Psoas muscle (tissue), 8 donors: ENCODE measurements around the gene OCEL1. TPM values are rescaled to one million over a fixed set of nuclear protein-coding genes. Genes with fewer than 3 reads are reported as not detected.

ENCODE experiments used
- ATAC-seq, 4 donors: fragments of 200-7000 bp; cut with Tn5 transposase; one replicate each; pipeline ENCODE4 v1.9.1; 2020; ENCODE audit warnings: moderate library complexity in 3 of 4, mild to moderate bottlenecking in 2 of 4
- DNase-seq, 2 donors: peaks; one replicate each; pipeline ENCODE4 v3.0.0-alpha.2; 2020
- H3K27ac ChIP-seq: fragments of 200-600 bp; one replicate; pipeline ENCODE4 v1.8.0; 2022
- H3K27me3 ChIP-seq, 3 donors: fragments of 200-600 bp in 1 of 3; one replicate each; pipeline versions ENCODE4 v1.6.1 to v1.8.0; 2013 to 2022; ENCODE audit warnings: low read length in 2 of 3, mild to moderate bottlenecking in 2 of 3, moderate library complexity in 1 of 3; ENCODE audit not compliant: insufficient read depth in 3 of 3
- H3K36me3 ChIP-seq, 2 donors: fragments of 200-600 bp in 1 of 2; one replicate each; pipeline versions ENCODE4 v1.6.1 to v1.8.0; 2013 to 2022; ENCODE audit warnings: low read depth in 1 of 2, mild to moderate bottlenecking in 1 of 2, moderate library complexity in 1 of 2; ENCODE audit not compliant: insufficient read depth in 1 of 2
- H3K4me1 ChIP-seq: fragments of 200-600 bp; one replicate; pipeline ENCODE4 v1.8.0; 2022
- H3K4me3 ChIP-seq: fragments of 200-600 bp; one replicate; pipeline ENCODE4 v1.8.0; 2022; ENCODE audit warnings: mild to moderate bottlenecking
- H3K9me3 ChIP-seq: fragments of 200-600 bp; one replicate; pipeline ENCODE4 v1.8.0; 2022
- WGBS, 3 donors: extraction: QIAGEN DNeasy Blood & Tissue Kit; methylation state at CpG; one replicate each; pipeline versions ENCODE4 v1.1.6 to v1.1.7; 2013; 5-methylcytosine and 5-hydroxymethylcytosine counted together
- intact Hi-C, 2 donors: fragments of 100-400 bp; cut with DNase I; formaldehyde crosslinking; loops; one replicate each; pipeline versions ENCODE4 v1.11.0 to v1.14.2; 2022
- polyA plus RNA-seq, 3 donors: library from polyadenylated mRNA; stranded (reverse); fragments of 200-250 nt; gene quantifications; one replicate each; pipeline ENCODE4 v1.2.3, GENCODE V29; 2013
- total RNA-seq, 4 donors: library from RNA; stranded (reverse); fragmentation: NEBNext Ultra II Directional in 2 of 4; extraction: Animal tissue kit (Norgen Biotek cat#: 25700) in 2 of 4; gene quantifications; one replicate each; pipeline versions ENCODE4 v1.2.1 to v1.2.4, GENCODE V29; 2021 to 2023
- TF ChIP-seq, protein P1 (sequence below): fragments of 200-600 bp; IDR thresholded peaks from one replicate; pipeline ENCODE4 v1.8.0; 2022; ENCODE audit warnings: antibody characterized with exemption
- donor health status: healthy with polysubstance abuse.
- donor health status: DM: no; HTN: no; CAD: no; lungs with moderate emphysema.
- donor health status: Bipolar disorder and iron deficiency.
- donor health status: healthy.
- donor health status: DM: yes; HTN: yes; CAD: no.
- donor health status: DM: no; HTN: no; CAD: no.
- donor health status: DM: no; HTN: no; CAD: no.
- donor health status: DM: yes; HTN: yes; CAD: no.

Gene OCEL1
- total and polyA plus RNA-seq, 7 donors: 15.6 to 37.1 (median 19.6) TPM

DNA sequence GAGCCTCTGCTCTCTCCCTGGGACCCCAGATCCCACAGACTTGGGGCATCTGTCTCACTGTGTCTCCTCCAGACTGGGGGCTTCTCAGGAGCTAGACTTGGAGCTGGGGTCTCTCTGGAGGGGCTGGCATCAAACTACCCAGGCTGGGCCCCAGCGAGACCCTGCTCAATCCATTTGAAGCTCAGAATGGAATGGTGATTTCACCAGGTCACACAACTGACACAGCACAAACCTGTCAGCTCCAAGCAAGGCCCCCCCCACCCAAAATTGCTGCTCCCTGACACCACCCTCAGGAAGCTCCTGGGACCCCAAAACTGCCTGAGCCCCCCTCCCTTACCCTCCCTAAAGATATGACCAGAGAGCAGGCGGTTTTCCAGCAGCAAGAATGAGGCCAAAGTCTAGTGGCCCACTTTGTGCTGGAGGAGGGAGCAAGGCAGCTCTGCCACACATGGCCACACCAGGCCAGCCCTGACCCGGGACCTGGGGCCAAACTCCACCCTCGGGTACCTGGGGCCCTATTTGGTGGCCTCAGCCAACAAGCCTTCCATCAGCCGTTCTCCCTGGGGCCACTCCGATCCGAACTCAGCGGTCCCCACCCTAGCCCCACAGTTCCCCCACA is 17.3 kb downstream of the OCEL1 start:
- DNase-seq: no peak
- ATAC-seq: no peak
- Histone ChIP-seq H3K4me1 (peaks cover 35% of the 10 kb centered on the region), H3K27ac (peak overlapping the region; percentile 84), H3K9me3 (no peaks in the 10 kb centered on the region), H3K27me3 (no peaks in the 10 kb centered on the region), H3K36me3 (peaks cover under 1 to 18% of the 10 kb centered on the region in 2 donors), H3K4me3 (peak overlapping the region; percentile 85)
- intact Hi-C loops: no loop called here
- 19 to 39% (median 28%) methylated on average over 8 of the region's 8 CpGs for WGBS, 3 donors
- TF ChIP-seq, protein P1, sequence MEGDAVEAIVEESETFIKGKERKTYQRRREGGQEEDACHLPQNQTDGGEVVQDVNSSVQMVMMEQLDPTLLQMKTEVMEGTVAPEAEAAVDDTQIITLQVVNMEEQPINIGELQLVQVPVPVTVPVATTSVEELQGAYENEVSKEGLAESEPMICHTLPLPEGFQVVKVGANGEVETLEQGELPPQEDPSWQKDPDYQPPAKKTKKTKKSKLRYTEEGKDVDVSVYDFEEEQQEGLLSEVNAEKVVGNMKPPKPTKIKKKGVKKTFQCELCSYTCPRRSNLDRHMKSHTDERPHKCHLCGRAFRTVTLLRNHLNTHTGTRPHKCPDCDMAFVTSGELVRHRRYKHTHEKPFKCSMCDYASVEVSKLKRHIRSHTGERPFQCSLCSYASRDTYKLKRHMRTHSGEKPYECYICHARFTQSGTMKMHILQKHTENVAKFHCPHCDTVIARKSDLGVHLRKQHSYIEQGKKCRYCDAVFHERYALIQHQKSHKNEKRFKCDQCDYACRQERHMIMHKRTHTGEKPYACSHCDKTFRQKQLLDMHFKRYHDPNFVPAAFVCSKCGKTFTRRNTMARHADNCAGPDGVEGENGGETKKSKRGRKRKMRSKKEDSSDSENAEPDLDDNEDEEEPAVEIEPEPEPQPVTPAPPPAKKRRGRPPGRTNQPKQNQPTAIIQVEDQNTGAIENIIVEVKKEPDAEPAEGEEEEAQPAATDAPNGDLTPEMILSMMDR: no peak

DNA sequence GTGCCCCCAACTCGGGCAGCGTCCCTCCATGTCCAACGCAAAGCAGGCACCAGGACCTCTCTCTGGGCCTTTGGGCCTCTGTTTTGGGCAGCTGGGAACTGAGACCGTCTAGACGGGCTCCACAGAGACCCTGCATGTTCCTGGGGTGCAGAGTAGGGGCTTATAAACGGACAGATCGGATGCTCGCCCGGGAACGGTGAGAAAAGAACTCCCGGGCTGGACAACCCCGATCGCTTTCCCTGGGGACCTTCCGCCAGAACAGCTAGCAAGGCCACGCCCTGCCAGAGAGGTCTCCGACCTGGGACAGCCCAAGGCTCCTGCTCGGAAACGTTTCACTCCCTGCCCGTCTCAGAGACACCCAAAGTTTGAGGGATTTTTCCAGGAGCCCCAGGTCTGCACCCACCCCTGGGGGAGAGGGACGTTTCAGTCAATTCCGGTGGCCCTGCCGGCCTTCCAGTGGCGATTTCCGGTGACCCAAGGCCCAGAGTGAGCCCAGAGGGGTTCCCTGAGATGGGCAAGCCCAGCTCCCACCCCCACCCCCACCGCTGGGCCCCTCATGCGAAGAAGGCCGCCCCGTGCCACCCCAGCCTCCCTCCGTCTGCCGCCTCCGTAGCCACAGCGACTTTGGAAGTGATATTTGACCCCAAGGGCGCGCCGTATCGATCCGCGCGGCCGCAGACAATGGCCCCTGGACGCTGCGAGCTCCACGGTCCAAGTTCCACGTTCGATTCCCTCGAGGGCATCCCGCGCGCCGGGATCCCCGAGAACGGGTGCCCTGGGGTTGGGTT is 18.0 kb downstream of the OCEL1 start:
- ATAC-seq: peak in 3 of 4 donors; percentile 38 to 67 (median 55)
- Histone ChIP-seq H3K27ac (peak overlapping the region; percentile 84), H3K9me3 (no peaks in the 10 kb centered on the region), H3K4me1 (peaks cover 35% of the 10 kb centered on the region), H3K36me3 (peaks cover 0 to 11% of the 10 kb centered on the region in 2 donors), H3K4me3 (peak overlapping the region; percentile 85), H3K27me3 (no peaks in the 10 kb centered on the region)
- intact Hi-C loops: no loop called here
- TF ChIP-seq, protein P1: no peak
- WGBS, 3 donors: 5 to 8% (median 7%) methylated on average over 49 to 52 of the region's 52 CpGs
- peak; percentile 69 to 86 for DNase-seq

GRCh38 chr19:17244618-17245534 is 18.9 kb downstream of the OCEL1 start:
- Histone ChIP-seq H3K4me3 (peak overlapping the region; percentile 85), H3K27ac (peak overlapping the region; percentile 84), H3K27me3 (no peaks in the 10 kb centered on the region), H3K4me1 (peaks cover 32% of the 10 kb centered on the region), H3K36me3 (peaks cover 0 to 4% of the 10 kb centered on the region in 2 donors), H3K9me3 (no peaks in the 10 kb centered on the region)
- ATAC-seq (no peak), DNase-seq (peak in 1 of 2 donors; percentile 75)
- 0 to 1% (median 1%) methylated on average over 42 to 100 of the region's 100 CpGs for WGBS, 3 donors
- intact Hi-C loops: no loop called here
- TF ChIP-seq, protein P1: no peak

GRCh38 chr19:17245535-17245984 is 19.5 kb downstream of the OCEL1 start, which contains the start of gene NR2F6:
Gene NR2F6 (minus strand): TSS chr19:17245919. CDS start chr19:17245220, 699 bp downstream.
- DNase-seq (no peak), ATAC-seq (no peak)
- no peaks in the 10 kb centered on the region for H3K36me3 ChIP-seq
- TF ChIP-seq, protein P1: no peak
- no peaks in the 10 kb centered on the region for H3K9me3 ChIP-seq
- peak within 1 kb of the TSS; percentile 85 for H3K4me3 ChIP-seq
- peaks cover 28% of the 10 kb centered on the region for H3K4me1 ChIP-seq
- intact Hi-C loops: no loop called here
- no peaks in the 10 kb centered on the region for H3K27me3 ChIP-seq
- WGBS, 3 donors: 0 to 1% (median 0%) methylated on average over 1 to 71 of the region's 72 CpGs
- H3K27ac ChIP-seq: peak within 1 kb of the TSS; percentile 84
